ENCODE results near the gene UPP1. TPM values are rescaled to one million over a fixed set of nuclear protein-coding genes. Genes with fewer than 3 reads are reported as not detected.

UPP1 gene
- total and polyA plus RNA-seq, 2 of the 13 experiments (the other 11 are each of a cell fraction or from before 2014, with no cell fraction given) = 5.7 to 9.8 TPM

- no peaks in the 10 kb centered on the region for H3K79me2 ChIP-seq (ENCODE audit: insufficient read depth, low read length)
- no peak for FAIRE-seq
- no peaks in the 10 kb centered on the region for H4K20me1 ChIP-seq (ENCODE audit: insufficient read depth, low read length)
- intact Hi-C loops (cut with micrococcal nuclease; ENCODE audit: unreplicated experiment) = no loop called here
- H3K4me3 ChIP-seq (replicated peaks in 1 of 3; ENCODE audit: insufficient read depth in 1 of 3, low read depth in 2 of 3, low read length in 3 of 3) = no peak overlapping the region
- ChIA-PET POLR2A (no interaction called here), CTCF (ENCODE audit: low intra/inter-chr PET ratio, low total read pairs) (no interaction called here)
- no peaks in the 10 kb centered on the region for H3K36me3 ChIP-seq (replicated peaks in 1 of 2; ENCODE audit: control insufficient read depth in 1 of 2, insufficient read depth in 2 of 2, low read length in 2 of 2)
- BruUV-seq (replicated peaks) = no TSS peak
- H3K9ac ChIP-seq (ENCODE audit: insufficient read depth, low read depth, low read length) = no peak overlapping the region
- no peak overlapping the region for H3K4me2 ChIP-seq (ENCODE audit: low read depth, low read length)
- DNase-seq (ENCODE audit: low spot score) = no peak
- H2AFZ ChIP-seq (ENCODE audit: low read length) = no peak overlapping the region
- no peaks in the 10 kb centered on the region for H3K27me3 ChIP-seq (ENCODE audit: control insufficient read depth in 1 of 2, insufficient read depth in 2 of 2, low read length in 2 of 2)
- H3K4me1 ChIP-seq (ENCODE audit: insufficient read depth, low read length) = no peaks in the 10 kb centered on the region
- H3K9me3 ChIP-seq (ENCODE audit: low read length) = no peaks in the 10 kb centered on the region; the same call in 1 of the 2 replicates
- in situ Hi-C loops (cut with HindIII; ENCODE audit: extremely low pct_ligation_motif_present, low pct_unique_long_range_greater_than_20kb) = no loop called here
- H3K27ac ChIP-seq (ENCODE audit: extremely low read length, insufficient read depth, low read length) = no peak overlapping the region
- ATAC-seq = no peak
- TF ChIP-seq TERF1 (CRISPR knock-in tag; IDR thresholded peaks at IDR 0.05) = no peak
- TF ChIP-seq RXRA (CRISPR knock-in tag; IDR thresholded peaks at IDR 0.05) = no peak
- TF ChIP-seq ELK4 (CRISPR knock-in tag; IDR thresholded peaks at IDR 0.05; ENCODE audit: borderline replicate concordance) = no peak
- no peak for TF ChIP-seq ZNF609 (CRISPR knock-in tag; IDR thresholded peaks at IDR 0.05; ENCODE audit: borderline replicate concordance)
- TF ChIP-seq ZBTB25 (CRISPR knock-in tag; IDR thresholded peaks at IDR 0.05) = no peak
- TF ChIP-seq ZNF362 (CRISPR knock-in tag; IDR thresholded peaks at IDR 0.05; ENCODE audit: borderline replicate concordance) = no peak
- no peak for TF ChIP-seq ZNF746 (CRISPR knock-in tag; IDR thresholded peaks at IDR 0.05)
- no peak for TF ChIP-seq ZNF792 (CRISPR knock-in tag; IDR thresholded peaks at IDR 0.05)
- no peak for TF ChIP-seq ZBTB33 (CRISPR knock-in tag; IDR thresholded peaks at IDR 0.05)
- no peak for TF ChIP-seq ETV6 (CRISPR knock-in tag; conservative IDR thresholded peaks at IDR 0.05)
- TF ChIP-seq ARNT (IDR thresholded peaks at IDR 0.05) = no peak
- no peak for TF ChIP-seq ZNF343 (CRISPR knock-in tag; IDR thresholded peaks at IDR 0.05)
- no peak for TF ChIP-seq TARDBP (CRISPR knock-in tag; IDR thresholded peaks at IDR 0.05)
- no peak for TF ChIP-seq CEBPB (IDR thresholded peaks at IDR 0.05; ENCODE audit: borderline replicate concordance, low read depth, low read length)
Observed at GRCh38 chr7:48074204-48074654, 14.8 kb upstream of the UPP1 start.

Measured in HepG2 (cell line).